ENCODE measurements around the gene ATXN7L3B. TPM values are rescaled to one million over a fixed set of nuclear protein-coding genes. Genes with fewer than 3 reads are reported as not detected.

The ATXN7L3B gene
- total and polyA plus RNA-seq, 2 experiments from 2014 or later, result 42.6 to 54.5 TPM

GRCh38 chr12:74552201-74552600 is 14.6 kb downstream of the ATXN7L3B start:
- H3K27ac ChIP-seq, result no peak overlapping the region
- DNase-seq (ENCODE audit: low read depth in 1 of 2, low spot score in 1 of 2), result no peak
- no peak for TF ChIP-seq CTCF (IDR thresholded peaks at IDR 0.05; ENCODE audit: low read depth, low read length)
- no peaks in the 10 kb centered on the region for H3K9me3 ChIP-seq (ENCODE audit: low read depth)
- H3K4me1 ChIP-seq (ENCODE audit: low read depth), result no peaks in the 10 kb centered on the region
- no peak overlapping the region for H3K4me3 ChIP-seq
- H3K27me3 ChIP-seq, result no peaks in the 10 kb centered on the region
- no peaks in the 10 kb centered on the region for H3K36me3 ChIP-seq

- TF ChIP-seq CTCF (IDR thresholded peaks at IDR 0.05; ENCODE audit: low read depth, low read length), result no peak
- Histone ChIP-seq H3K4me1 (ENCODE audit: low read depth) (no peaks in the 10 kb centered on the region), H3K27ac (no peak overlapping the region), H3K27me3 (no peaks in the 10 kb centered on the region), H3K36me3 (no peaks in the 10 kb centered on the region), H3K4me3 (no peak overlapping the region), H3K9me3 (ENCODE audit: low read depth) (no peaks in the 10 kb centered on the region)
- no peak for DNase-seq (ENCODE audit: low read depth in 1 of 2, low spot score in 1 of 2)
Observed at GRCh38 chr12:74559728-74560127, 22.1 kb downstream of the ATXN7L3B start.

GRCh38 chr12:74563927-74564326 is 26.3 kb downstream of the ATXN7L3B start:
- H3K4me1 ChIP-seq (ENCODE audit: low read depth), result no peaks in the 10 kb centered on the region
- no peak overlapping the region for H3K4me3 ChIP-seq
- no peak overlapping the region for H3K27ac ChIP-seq
- no peaks in the 10 kb centered on the region for H3K9me3 ChIP-seq (ENCODE audit: low read depth)
- H3K27me3 ChIP-seq, result no peaks in the 10 kb centered on the region
- H3K36me3 ChIP-seq, result no peaks in the 10 kb centered on the region
- DNase-seq (ENCODE audit: low read depth in 1 of 2, low spot score in 1 of 2), result no peak
- no peak for TF ChIP-seq CTCF (IDR thresholded peaks at IDR 0.05; ENCODE audit: low read depth, low read length)

GRCh38 chr12:74578486-74578885 is 40.9 kb downstream of the ATXN7L3B start:
- no peak for DNase-seq (ENCODE audit: low read depth in 1 of 2, low spot score in 1 of 2)
- no peaks in the 10 kb centered on the region for H3K9me3 ChIP-seq (ENCODE audit: low read depth)
- TF ChIP-seq CTCF (IDR thresholded peaks at IDR 0.05; ENCODE audit: low read depth, low read length), result no peak
- no peak overlapping the region for H3K27ac ChIP-seq
- H3K27me3 ChIP-seq, result no peaks in the 10 kb centered on the region
- H3K4me3 ChIP-seq, result no peak overlapping the region
- H3K36me3 ChIP-seq, result no peaks in the 10 kb centered on the region
- peaks cover 3% of the 10 kb centered on the region for H3K4me1 ChIP-seq (ENCODE audit: low read depth)

- H3K4me1 ChIP-seq (ENCODE audit: low read depth), result peaks cover 3% of the 10 kb centered on the region
- H3K4me3 ChIP-seq, result no peak overlapping the region
- no peak for DNase-seq (ENCODE audit: low read depth in 1 of 2, low spot score in 1 of 2)
- TF ChIP-seq CTCF (IDR thresholded peaks at IDR 0.05; ENCODE audit: low read depth, low read length), result no peak
- H3K27me3 ChIP-seq, result no peaks in the 10 kb centered on the region
- H3K27ac ChIP-seq, result no peak overlapping the region
- no peaks in the 10 kb centered on the region for H3K36me3 ChIP-seq
- H3K9me3 ChIP-seq (ENCODE audit: low read depth), result no peaks in the 10 kb centered on the region
Observed at GRCh38 chr12:74579446-74579845, 41.8 kb downstream of the ATXN7L3B start.

GRCh38 chr12:74579981-74580380 is 42.3 kb downstream of the ATXN7L3B start:
- no peak for DNase-seq (ENCODE audit: low read depth in 1 of 2, low spot score in 1 of 2)
- Histone ChIP-seq H3K4me3 (no peak overlapping the region), H3K9me3 (ENCODE audit: low read depth) (no peaks in the 10 kb centered on the region), H3K27me3 (no peaks in the 10 kb centered on the region), H3K36me3 (no peaks in the 10 kb centered on the region), H3K27ac (no peak overlapping the region), H3K4me1 (ENCODE audit: low read depth) (peaks cover 3% of the 10 kb centered on the region)
- TF ChIP-seq CTCF (IDR thresholded peaks at IDR 0.05; ENCODE audit: low read depth, low read length), result no peak
